ENCODE measurements around the gene GTPBP4.
"Not testable (repeated sequence)": the region's sequence is repeated elsewhere in the genome, so short reads cannot be mapped to it uniquely, and the experiment has no call there.

Gene GTPBP4

GRCh38 chr10:1056326-1057105 lies 68.3 kb downstream of the GTPBP4 start, which contains the start of gene WDR37:
Gene WDR37 (plus strand): TSS chr10:1056385. CDS start chr10:1072156, 15,771 bp downstream.
- peak; percentile 67 to 84 for DNase-seq (ENCODE audit: low read depth in 2 of 2)

GRCh38 chr10:1057106-1057657 lies 68.9 kb downstream of the GTPBP4 start:
- no peak for DNase-seq (ENCODE audit: low read depth in 2 of 2)

- DNase-seq (ENCODE audit: low read depth in 2 of 2) = no peak
Measured at GRCh38 chr10:1058017-1058416, 69.8 kb downstream of the GTPBP4 start.

GRCh38 chr10:1059902-1060301 lies 71.7 kb downstream of the GTPBP4 start:
- DNase-seq (ENCODE audit: low read depth in 2 of 2) = no peak

- no peak for DNase-seq (ENCODE audit: low read depth in 2 of 2)
Measured at GRCh38 chr10:1061930-1062774, 73.9 kb downstream of the GTPBP4 start.

GRCh38 chr10:1063232-1063865 lies 75.1 kb downstream of the GTPBP4 start:
- no peak for DNase-seq (ENCODE audit: low read depth in 2 of 2)

- DNase-seq (ENCODE audit: low read depth in 2 of 2) = no peak
Measured at GRCh38 chr10:1064964-1065247, 76.7 kb downstream of the GTPBP4 start.

- DNase-seq (ENCODE audit: low read depth in 2 of 2) = not testable (repeated sequence)
Measured at GRCh38 chr10:1066734-1067133, 78.5 kb downstream of the GTPBP4 start.

- no peak for DNase-seq (ENCODE audit: low read depth in 2 of 2)
Measured at GRCh38 chr10:1068380-1069361, 80.4 kb downstream of the GTPBP4 start.
